Vagina (tissue), 2 donors: ENCODE results near the gene SCO1. TPM values are rescaled to one million over a fixed set of nuclear protein-coding genes. Genes with fewer than 3 reads are reported as not detected.
A peak's percentile ranks its signal among the peaks of the same experiment; 100 is the strongest.

Experiments used
- DNase-seq, 2 donors: peaks; one replicate each; pipeline ENCODE4 v3.0.0-alpha.2; 2017; ENCODE audit errors: extremely low spot score in 2 of 2
- H3K27ac ChIP-seq: fragments of 200-600 bp; sonication (generic); one replicate; pipeline ENCODE4 v1.5.1; 2019
- H3K27me3 ChIP-seq: fragments of 200-600 bp; sonication (generic); one replicate; pipeline ENCODE4 v1.5.1; 2019
- H3K36me3 ChIP-seq, 2 donors: fragments of 200-600 bp; sonication (generic); one replicate each; pipeline ENCODE4 v1.5.1; 2017 to 2019
- H3K4me1 ChIP-seq: fragments of 200-600 bp; sonication (generic); one replicate; pipeline ENCODE4 v1.5.1; 2019
- H3K4me3 ChIP-seq, 2 donors: fragments of 200-600 bp; sonication (generic); 1 replicate in 1 of 2; 2 replicates in 1 of 2; pipeline ENCODE4 v1.5.1; 2016 to 2019
- H3K9me3 ChIP-seq: fragments of 200-600 bp; sonication (generic); one replicate; pipeline ENCODE4 v1.5.1; 2019
- POLR2A ChIP-seq, 2 donors: fragments of 450-650 bp; IDR thresholded peaks; one replicate each; pipeline ENCODE4 v1.6.1; 2017; ENCODE audit warnings: antibody characterized with exemption in 2 of 2, mild to moderate bottlenecking in 2 of 2, moderate library complexity in 2 of 2
- POLR2AphosphoS5 ChIP-seq, 2 donors: sonication (generic); formaldehyde crosslinking; IDR thresholded peaks; one replicate each; pipeline ENCODE4 v1.9.0; 2017; ENCODE audit warnings: antibody characterized with exemption in 2 of 2, mild to moderate bottlenecking in 2 of 2, low read depth in 1 of 2; ENCODE audit not compliant: insufficient read depth in 1 of 2
- intact Hi-C: fragments of 100-400 bp; cut with DNase I; formaldehyde crosslinking; loops from one replicate; pipeline ENCODE4 v1.15.1; 2023
- total RNA-seq: library from RNA; depleted of rRNA; stranded (reverse); fragments of >200 nt; gene quantifications from one replicate; pipeline ENCODE4 v1.2.3, GENCODE V29; 2016
- TF ChIP-seq, protein P1 (sequence below), 3 experiments: fragments of 450-650 bp in 2 of 3; fragments of 200-600 bp in 1 of 3; sonication (generic) in 1 of 3; IDR thresholded peaks; one replicate each; pipeline ENCODE4 v1.5.1; 2017 to 2019; ENCODE audit warnings: antibody characterized with exemption in 3 of 3, mild to moderate bottlenecking in 2 of 3, moderate library complexity in 2 of 3

The SCO1 gene
- total RNA-seq: 38.8 TPM

- no peaks in the 10 kb centered on the region for H3K27me3 ChIP-seq
- H3K4me1 ChIP-seq: peaks cover 26% of the 10 kb centered on the region
- TF ChIP-seq POLR2A (IDR thresholded peaks at IDR 0.05) (peak in 1 of 2 donors; percentile 82), POLR2AphosphoS5 (IDR thresholded peaks at IDR 0.05; ENCODE audit: insufficient read depth in 1 of 2, low read depth in 1 of 2) (peak; percentile 93)
- TF ChIP-seq, protein P1, sequence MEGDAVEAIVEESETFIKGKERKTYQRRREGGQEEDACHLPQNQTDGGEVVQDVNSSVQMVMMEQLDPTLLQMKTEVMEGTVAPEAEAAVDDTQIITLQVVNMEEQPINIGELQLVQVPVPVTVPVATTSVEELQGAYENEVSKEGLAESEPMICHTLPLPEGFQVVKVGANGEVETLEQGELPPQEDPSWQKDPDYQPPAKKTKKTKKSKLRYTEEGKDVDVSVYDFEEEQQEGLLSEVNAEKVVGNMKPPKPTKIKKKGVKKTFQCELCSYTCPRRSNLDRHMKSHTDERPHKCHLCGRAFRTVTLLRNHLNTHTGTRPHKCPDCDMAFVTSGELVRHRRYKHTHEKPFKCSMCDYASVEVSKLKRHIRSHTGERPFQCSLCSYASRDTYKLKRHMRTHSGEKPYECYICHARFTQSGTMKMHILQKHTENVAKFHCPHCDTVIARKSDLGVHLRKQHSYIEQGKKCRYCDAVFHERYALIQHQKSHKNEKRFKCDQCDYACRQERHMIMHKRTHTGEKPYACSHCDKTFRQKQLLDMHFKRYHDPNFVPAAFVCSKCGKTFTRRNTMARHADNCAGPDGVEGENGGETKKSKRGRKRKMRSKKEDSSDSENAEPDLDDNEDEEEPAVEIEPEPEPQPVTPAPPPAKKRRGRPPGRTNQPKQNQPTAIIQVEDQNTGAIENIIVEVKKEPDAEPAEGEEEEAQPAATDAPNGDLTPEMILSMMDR (IDR thresholded peaks at IDR 0.05): peak in 2 of 3 experiments; percentile 25 to 63
- peak within 1 kb of the TSS; percentile 69 to 86 for H3K4me3 ChIP-seq
- no peaks in the 10 kb centered on the region for H3K9me3 ChIP-seq
- peak within 1 kb of the TSS; percentile 96 for H3K27ac ChIP-seq
- H3K36me3 ChIP-seq: peaks cover 0 to 11% of the 10 kb centered on the region in 2 donors
- intact Hi-C loops: no loop called here
- DNase-seq: peak in 1 of 2 donors; percentile 93
Observed at GRCh38 chr17:10697092-10698081, at the start of gene SCO1, which contains the start of gene ADPRM. Gene SCO1, minus strand, starts transcription at chr17:10697533. Its CDS starts 26 bp downstream, at chr17:10697507. Gene ADPRM, plus strand, starts transcription at chr17:10697594. Its CDS starts 7,333 bp downstream, at chr17:10704927.

- H3K4me1 ChIP-seq: peaks cover 25% of the 10 kb centered on the region
- no peaks in the 10 kb centered on the region for H3K27me3 ChIP-seq
- H3K9me3 ChIP-seq: no peaks in the 10 kb centered on the region
- DNase-seq: peak in 1 of 2 donors; percentile 87
- TF ChIP-seq, protein P1 (IDR thresholded peaks at IDR 0.05): no peak
- TF ChIP-seq POLR2AphosphoS5 (IDR thresholded peaks at IDR 0.05; ENCODE audit: insufficient read depth in 1 of 2, low read depth in 1 of 2): peak in 1 of 2 donors; percentile 26
- intact Hi-C loops: no loop called here
- no peaks in the 10 kb centered on the region for H3K36me3 ChIP-seq
- H3K4me3 ChIP-seq: no peak overlapping the region
- peak overlapping the region; percentile 78 for H3K27ac ChIP-seq
Observed at GRCh38 chr17:10745231-10745630, 47.9 kb upstream of the SCO1 start.

GRCh38 chr17:10744501-10745000 is 47.2 kb upstream of the SCO1 start:
- peak in 1 of 2 donors; percentile 76 for DNase-seq
- Histone ChIP-seq H3K9me3 (no peaks in the 10 kb centered on the region), H3K36me3 (no peaks in the 10 kb centered on the region), H3K27ac (peak overlapping the region; percentile 78), H3K4me3 (no peak overlapping the region), H3K27me3 (no peaks in the 10 kb centered on the region), H3K4me1 (peaks cover 25% of the 10 kb centered on the region)
- TF ChIP-seq POLR2A (IDR thresholded peaks at IDR 0.05) (no peak), POLR2AphosphoS5 (IDR thresholded peaks at IDR 0.05; ENCODE audit: insufficient read depth in 1 of 2, low read depth in 1 of 2) (no peak)
- TF ChIP-seq, protein P1 (IDR thresholded peaks at IDR 0.05): no peak
- intact Hi-C loops: no loop called here

- no peak for DNase-seq
- Histone ChIP-seq H3K27me3 (no peaks in the 10 kb centered on the region), H3K27ac (peak overlapping the region; percentile 78), H3K4me3 (no peak overlapping the region), H3K9me3 (no peaks in the 10 kb centered on the region), H3K36me3 (no peaks in the 10 kb centered on the region), H3K4me1 (peaks cover 28% of the 10 kb centered on the region)
- intact Hi-C loops: no loop called here
- peak; percentile 50 to 80 for TF ChIP-seq POLR2AphosphoS5 (IDR thresholded peaks at IDR 0.05; ENCODE audit: insufficient read depth in 1 of 2, low read depth in 1 of 2)
- TF ChIP-seq, protein P1 (IDR thresholded peaks at IDR 0.05): no peak
Observed at GRCh38 chr17:10743316-10744009, 46.1 kb upstream of the SCO1 start.
